Effector CD4-positive, alpha-beta T cell (primary cell): ENCODE measurements around the gene H2AZ2.
"Not testable (repeated sequence)": the region's sequence is repeated elsewhere in the genome, so short reads cannot be mapped to it uniquely, and the experiment has no call there.

ENCODE experiments used
- DNase-seq: peaks from one replicate; pipeline ENCODE4 v3.0.0-alpha.2; 2020
- total RNA-seq: gene quantifications from one replicate; lab custom pipeline; 2026; lab: John Stamatoyannopoulos, UW

H2AZ2 gene
- 203 reads per million, percentile 92 among the genes with 10 or more reads in this experiment for total RNA-seq

DNA sequence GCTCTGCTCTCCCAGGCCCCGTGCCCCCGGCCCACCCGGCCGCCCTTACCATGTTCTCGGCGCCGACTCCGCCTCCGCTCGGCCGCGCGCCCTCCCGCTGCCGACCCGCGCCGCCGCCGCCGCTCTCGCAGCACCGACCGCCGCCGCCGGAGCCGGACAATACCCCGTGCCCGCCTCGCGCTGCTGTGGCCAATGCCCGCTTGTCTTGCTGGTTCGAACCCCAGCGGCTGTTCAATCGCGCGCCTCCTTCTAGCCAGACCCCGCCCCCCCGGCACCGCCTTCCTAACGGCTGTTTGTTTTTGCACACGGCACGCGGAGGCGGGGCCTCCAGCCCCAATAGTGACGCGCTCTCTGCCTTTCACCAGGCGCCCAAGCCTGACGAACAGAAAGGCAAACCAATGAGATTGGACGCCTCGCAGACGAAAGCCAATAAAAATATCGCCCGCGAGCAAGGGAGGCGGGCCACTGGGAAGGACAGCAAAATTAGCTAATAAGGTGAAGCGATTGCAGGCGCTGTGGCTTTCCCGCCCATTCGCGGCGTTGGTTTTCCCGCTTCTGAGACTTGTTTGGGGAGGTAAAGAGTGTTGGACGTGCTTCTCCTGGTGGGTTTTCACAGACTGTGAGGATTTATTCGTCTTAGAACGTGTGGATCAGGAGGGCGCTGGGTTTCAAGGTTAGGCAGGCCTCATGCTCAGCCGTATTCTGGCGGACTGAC, at the start of gene H2AZ2:
Gene H2AZ2, minus strand, starts transcription at position 168 of the 715 bp plus-strand sequence. Its CDS starts 116 bp downstream, at position 52.
- peak; percentile 99 for DNase-seq

DNA sequence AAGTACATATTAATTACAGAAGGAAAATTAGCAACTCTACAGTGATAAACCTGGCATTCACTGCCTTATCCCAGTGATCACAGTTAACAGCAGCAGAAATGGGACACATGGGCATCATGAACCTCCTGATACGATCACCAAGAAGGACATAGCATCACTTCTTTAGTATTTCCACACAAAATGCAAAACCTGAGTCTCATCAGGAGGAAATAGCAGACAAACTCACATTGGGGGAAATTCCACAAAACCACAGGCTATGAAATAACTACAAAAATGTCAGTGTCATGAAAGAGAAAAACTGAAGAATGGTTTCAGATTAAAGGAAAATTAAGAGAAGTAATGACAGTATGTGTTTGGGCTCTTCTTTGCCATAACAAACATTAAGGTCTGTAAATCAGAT, 49.4 kb upstream of the H2AZ2 start:
- no peak for DNase-seq

DNA sequence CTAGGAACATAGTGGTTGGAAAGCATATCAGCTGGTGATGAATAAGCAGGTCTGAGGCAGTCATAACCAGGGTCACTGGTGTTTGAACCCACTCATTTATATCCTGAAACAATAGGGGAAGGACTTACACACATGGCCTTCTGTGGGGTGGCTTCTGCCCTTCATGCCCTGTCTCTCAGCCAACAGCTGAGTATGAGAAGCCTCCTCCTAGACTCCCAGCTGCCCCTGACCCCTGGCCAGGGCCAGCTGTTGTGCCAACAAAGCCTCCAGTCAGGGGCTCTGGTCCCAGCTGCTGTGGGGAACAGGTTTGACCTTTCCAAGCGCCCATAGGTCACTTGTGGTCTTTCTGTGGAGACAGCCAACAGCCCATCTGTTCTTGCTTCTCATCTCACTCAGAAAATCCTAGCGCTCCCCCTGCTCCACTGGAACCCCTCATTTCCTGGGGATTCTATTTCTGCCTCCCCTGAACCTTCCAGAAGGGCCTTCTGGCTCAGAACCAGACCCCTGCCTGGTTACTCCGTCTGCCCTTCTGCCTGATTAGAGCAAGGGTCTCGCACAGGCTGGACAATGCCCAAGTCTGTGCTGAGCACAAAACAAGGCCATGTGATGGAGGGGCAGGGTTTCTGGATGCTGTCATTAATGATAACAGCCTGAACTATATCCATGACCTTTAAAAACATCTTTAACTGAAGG, 47.1 kb upstream of the H2AZ2 start:
- DNase-seq: no peak

DNA sequence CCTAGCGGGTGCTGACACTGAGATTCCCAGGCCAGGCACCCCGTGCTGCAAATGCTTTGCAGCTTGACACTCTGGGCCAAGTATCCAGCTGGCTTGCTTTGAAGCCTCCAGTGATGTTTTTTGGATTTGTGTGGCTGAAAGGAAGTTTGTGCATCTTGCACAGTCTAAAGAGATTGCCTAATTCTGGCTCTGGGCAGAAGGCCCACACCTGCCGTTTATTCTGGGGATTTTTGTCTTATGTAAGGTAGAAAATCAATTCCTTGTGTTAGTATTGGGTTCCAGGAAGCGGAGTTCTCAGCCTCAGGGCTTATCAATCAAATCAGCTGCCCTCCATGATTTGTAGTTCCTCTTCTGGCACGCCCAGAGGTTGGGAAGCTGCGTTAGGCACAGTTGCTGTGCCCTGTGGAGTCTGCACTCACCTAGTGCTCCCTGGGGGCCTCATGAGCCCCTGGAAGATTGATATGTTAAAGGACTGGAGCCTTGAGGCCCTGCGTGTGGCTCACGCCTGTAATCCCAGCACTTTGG, 45.9 kb upstream of the H2AZ2 start:
- no peak for DNase-seq

DNA sequence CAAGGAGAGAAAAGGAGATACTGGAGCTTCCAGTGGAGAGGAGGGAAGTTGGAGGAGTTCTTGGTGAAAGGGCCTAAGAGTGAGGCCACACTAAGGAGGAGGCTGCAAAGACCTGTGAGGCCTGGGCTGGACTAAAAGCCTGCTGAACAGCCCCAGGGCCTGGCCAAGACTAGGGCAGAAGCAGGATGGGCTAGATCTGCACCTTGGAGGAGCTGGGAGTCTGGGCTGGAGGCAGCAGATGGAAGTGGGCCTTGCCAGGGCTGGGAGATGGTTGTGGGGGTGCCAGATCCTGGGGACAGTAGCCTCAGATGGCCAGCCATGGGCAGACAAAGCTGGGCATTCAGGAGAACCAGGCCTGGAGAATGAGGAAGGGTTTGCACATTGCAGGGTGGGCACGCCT, 43.9 kb upstream of the H2AZ2 start:
- no peak for DNase-seq

DNA sequence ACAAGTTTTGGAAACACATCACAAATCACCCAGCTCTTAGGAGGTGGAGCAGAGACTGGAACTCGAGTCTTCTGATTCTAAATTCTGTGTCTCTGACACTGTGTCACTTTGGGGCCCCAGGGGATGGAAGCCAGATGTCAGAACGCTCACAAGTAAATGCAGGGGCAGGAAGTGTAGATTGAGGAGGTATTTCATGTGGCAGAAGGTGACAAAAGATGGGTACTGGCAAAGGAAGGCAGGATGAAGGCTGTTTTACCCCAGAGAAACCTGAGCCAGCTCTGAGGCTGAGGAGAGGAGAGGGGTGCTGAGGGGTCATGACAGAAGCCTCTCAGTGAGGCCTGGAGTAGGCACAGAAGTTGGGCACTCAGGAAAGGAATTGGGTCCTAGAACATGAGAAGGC, 43.5 kb upstream of the H2AZ2 start:
- peak; percentile 18 for DNase-seq

DNA sequence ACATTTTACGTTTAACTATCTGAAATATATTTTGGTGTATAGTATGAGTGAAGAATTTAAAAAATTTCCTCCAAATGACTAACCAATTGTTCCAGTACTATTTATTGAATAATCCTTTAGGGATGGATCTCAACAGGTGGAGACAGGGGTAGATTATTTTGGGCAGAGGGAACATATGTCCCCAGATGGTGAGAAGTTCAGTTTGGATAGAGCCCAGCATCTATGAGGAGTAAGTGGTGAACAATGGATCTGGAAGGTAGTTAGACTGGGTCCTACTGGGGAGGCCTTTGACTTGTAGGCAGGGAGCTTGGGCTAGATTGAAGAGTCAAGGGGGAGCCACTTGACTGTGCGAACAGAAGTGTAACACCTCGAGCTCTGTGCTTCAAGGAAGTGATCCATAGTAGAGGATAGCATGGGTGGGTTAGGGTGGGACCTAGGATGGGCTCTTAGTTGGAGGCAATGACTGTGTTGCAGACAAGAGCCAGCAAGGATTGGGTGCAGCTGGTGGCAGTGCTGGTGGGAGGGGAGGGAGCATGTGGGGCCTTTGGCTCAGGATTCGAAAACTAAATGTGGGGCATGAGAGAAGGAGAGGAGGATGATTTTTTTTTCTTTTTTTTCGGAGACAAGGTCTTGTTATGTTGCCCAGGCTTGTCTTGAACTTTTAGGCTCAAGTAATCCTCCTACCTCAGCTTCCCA, 41.3 kb upstream of the H2AZ2 start:
- no peak for DNase-seq

DNA sequence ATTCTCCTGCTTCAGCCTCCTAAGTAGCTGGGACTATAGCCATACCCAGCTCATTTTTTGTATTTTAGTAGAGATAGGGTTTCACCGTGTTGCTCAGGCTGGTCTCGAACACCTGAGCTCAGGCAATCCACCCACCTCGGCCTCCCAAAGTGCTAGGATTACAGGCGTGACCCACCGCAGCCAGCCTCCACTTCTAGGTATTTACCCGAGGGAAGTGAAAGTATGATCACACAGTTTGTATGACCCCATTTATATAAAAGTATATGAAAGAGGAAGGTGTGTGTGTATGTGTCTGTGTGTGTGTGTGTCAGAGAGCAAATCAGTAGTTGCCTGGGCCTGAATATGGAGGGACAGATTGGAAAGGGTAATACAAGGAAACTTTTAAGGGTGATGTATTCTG, 39.4 kb upstream of the H2AZ2 start:
- no peak for DNase-seq

DNA sequence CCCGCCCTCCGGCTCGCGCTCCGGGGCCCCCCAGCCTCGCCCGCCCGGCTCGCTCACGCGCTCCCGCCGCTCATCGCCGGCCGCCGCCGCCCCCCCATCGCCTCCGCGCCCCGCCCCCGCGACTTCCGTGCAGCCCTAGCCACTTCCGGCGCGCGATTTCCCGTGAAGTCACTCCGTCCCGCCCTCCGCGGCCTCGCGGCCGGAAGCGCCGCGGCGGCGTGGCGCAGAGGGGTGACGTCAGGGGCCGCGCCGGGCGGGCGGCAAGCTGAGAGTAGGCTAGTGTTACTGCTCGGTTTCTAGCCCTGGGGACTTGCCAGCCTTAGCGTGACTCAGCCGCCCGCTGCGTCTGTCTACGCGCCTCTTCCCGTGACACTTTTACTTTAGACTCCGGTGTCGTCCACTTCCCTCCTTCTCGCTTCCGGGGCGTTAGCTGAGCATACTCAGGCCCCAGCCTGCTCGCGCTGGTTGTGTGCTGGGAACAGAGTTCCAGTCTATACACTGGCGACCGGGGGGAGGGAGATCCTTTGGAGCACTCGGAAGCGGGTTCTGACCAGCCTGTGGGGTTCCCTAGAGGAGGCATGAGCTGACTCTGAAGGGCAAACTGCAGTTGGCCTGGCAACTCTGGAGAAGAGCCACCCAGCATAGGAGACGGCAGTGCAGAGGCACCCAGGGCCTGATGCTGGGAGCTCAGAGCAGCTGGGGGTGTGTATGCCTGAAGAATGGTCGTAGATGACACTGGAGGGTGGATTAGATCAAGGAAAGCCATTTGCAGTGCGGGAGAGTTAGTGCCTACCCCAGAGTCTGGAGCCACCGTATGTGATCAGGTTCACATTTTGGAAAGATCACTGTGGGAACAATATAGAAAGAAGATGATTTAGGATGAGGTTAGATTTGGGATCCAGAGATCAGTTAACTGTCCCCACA, 37.8 kb upstream of the H2AZ2 start, which contains the start of gene PURB:
Gene PURB, minus strand, starts transcription at position 137 of the 924 bp plus-strand sequence. CDS start 182 bp downstream, outside the sequence.
- peak; percentile 96 for DNase-seq

DNA sequence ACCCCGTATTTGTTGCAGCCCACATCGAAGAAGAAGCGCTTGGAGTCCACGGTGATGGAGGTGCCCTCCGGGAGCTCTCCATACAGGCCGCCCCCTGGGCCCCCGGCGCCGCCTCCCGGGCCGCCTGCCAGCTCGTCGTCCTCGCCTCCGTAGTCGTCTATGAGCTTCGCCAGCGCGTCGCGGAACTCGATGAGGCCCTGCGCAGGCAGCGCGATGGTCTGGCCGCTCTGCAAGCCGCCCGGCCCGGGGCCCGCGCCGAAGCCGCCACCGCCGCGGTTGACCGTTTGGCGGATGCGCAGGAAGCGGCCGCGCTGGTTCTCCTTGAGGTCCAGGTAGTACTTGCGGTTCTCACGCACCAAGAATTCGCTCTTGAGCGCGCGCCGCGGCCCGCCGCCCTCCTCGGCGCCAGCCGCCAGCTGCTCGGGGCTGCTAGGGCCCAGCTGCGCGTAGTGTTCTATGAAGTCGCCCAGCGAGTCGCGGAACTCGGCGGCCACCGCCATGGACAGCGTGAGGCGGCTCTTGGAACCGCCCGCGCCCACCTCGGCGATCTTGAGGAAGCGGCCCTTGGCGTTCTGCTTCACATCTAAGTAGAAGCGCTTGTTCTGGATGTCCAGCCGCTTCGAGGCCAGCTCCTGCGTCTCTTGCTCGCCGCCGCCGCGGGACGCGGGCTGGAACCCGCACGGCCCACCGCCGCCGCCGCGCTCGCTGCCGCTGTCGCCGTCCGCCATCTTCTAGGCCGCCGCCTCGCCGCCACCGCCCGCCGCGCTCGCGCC, 36.9 kb upstream of the H2AZ2 start:
- peak; percentile 38 for DNase-seq

DNA sequence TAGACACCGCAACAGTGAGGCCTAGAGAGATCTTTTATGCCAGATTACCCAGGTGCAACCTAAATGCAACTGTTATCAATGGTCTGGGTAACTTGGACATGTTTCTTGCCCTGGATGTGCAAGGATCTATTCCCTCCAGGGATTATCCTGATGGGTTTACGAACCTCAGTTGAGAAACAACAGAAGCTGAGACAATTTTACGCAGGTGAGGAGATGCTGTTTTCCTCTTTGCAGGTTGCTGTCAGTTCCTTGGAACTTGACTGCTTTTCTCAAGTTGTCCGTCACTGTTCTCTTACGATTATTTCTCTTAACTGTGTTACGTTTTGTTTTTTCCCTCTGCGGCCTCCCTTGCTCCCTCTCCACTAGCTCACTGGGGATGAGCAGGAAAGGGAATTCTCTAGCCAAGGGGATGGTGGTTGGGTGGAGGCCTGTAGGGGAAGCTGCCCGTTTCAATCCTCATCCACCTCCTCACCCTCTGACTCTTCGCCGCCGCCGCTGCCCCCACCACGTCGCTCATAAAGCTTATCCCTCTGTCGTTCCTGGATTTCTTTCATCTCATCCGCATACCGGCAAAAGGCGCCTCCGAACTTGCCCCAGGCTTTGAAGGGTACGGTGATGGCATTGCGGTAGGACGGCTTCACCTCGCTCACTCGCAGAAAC, 36.2 kb upstream of the H2AZ2 start:
- DNase-seq: no peak

DNA sequence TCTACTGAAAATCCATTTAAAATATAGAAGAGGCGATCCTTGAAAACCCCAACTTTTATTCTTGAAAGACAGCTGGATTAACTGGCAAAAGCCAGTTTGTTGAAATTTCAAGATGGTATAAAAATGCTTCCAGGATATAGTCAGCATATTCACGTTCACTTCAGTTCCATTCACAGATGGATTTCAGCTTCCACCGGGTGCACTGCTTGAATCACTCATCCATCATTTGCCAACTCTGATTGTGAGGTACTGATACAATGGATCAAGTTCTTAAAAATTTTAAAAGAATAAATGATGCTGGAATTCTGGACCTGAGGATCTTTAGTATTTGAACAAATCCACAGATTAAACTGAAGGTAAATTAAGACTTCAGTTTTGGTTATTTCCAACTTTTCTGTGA, 35.0 kb upstream of the H2AZ2 start:
- no peak for DNase-seq

DNA sequence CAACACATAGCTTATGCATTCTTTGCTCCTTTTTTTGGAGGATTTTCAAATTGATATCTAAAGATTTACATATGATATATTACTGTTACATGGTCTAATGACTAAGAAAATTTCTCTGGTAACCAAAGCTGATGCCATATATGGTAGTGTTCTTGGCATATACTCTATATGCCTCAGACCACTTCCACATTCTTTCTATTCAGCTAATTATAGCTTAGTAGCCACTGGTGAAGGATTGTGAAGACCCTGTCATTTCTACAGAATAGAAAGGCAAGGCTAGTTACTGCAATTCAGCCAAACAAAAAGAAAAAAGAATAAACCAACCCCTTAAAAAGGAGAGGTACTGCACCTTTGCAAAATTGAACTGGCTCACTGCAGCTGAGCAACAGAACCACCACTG, 33.7 kb upstream of the H2AZ2 start:
- no peak for DNase-seq

DNA sequence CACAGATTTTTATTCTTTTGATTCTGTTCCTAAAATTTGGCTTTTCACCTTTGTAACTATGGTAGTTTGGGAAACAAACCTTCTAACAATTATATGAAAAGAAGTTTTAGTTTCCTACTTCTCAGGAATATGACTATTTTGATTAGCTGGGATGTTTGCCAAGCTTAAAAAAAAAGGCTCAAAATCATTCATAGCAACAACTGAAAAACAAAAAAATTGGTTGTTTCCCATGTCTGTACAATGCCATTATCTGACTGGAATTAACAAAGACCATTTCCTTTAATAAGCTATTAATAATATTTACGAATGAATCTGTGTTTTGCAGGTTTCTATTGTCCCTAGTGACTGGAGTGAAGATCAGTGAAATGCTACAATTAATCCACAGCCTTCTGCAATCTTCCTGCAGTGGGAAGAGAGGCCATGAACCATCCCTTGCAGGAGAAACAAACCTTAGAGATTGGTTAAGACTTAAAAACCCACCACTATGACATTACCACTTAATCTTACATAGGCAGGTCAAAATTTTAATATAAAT, 33.2 kb upstream of the H2AZ2 start:
- no peak for DNase-seq

DNA sequence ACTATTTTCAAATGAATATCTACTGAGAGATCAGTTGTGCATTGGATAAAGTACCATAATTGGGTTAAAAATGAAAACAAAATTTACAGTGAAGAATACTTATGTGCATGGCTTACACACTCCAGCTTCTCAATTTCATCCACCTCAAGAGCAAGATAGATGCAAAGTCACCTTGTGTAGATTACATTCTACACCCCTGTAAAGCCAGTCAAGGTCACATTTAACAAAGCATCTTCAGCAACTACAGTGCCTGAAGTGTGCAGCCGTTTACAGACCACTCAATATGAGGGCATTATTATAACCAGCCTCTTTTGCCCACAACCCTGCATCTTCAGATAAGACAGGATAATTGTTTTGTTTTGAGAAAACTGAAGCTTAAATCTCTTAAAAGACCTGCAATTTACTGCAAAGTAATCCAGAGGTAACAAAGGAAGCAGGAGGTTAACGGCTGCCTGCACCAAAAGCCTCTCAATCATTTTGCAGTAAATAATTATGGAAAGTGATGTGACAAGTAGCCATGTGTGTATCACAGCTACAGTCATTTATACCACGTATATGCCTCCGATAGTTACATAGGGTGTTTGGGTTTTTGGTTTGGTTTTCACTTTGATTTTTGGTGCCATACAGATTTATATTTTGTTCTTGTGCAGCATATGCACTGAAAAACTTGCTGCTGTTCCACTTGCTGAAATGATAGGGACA, 32.6 kb upstream of the H2AZ2 start:
- no peak for DNase-seq

DNA sequence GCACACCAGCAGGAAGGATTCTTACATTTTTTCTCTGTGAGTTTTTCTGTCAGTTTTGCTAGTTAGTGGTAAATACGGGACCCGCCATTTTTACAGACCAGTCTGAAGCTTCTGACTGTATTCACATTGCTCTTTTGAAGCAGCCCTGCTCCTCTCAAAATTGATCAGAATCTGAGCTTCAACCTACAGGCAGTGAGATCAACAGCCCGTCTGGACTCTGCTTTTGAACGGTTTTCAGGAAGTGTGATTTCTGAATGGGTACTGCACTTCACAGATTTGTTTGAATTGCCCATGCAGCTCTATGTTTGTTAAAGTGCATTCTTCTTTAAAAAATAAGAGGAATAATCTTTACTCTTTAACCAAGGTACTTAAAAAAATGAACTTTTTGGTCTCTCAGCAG, 28.5 kb upstream of the H2AZ2 start:
- no peak for DNase-seq

DNA sequence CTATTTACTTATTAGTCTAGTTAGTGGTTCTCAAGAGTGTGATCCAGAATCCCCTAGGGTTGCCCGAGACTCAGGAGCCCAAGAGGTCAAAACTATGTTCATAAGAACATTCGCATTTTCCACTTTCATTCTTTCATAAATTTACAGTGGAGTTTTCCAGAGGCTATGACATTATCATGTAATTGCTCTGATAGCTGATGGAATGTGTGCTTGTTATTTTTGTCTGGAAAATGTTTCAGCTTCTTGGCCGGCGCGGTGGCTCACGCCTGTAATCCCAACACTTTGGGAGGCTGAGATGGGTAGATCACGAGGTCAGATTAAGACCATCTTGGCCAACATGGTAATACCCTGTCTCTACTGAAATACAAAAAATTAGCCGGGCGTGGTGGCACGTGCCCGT, 27.4 kb upstream of the H2AZ2 start:
- DNase-seq: no peak

DNA sequence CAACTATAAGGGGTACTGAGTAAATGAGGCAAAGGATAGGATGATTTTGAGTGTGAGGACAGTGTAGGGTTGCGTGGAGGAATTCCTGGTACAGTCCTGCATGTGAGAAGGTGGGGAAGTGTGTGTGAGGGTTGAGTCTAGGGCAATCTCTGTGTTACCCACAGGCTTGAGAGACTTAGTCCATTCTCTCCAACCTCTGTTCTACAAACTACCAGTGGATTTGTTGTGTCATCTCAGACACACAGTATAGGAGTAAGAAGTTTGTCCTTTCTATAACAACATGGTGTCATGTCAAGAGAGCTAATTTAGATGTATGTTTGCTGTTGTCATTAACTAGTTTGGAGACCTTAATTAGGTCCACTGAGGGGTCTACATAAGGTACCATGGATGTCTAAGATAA, 24.9 kb upstream of the H2AZ2 start:
- DNase-seq: no peak

DNA sequence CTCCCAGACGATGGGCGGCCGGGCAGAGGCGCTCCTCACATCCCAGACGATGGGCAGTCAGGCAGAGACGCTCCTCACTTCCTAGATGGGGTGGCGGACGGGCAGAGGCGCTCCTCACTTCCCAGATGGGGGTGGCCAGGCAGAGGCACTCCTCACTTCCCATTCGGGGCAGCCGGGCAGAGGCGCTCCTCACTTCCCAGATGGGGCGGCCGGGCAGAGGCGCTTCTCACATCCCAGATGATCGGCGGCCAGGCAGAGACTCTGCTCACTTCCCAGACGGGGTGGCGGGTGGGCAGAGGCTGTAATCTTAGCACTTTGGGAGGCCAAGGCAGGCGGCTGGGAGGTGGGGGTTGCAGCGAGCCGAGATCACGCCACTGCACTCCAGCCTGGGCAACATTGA, 24.0 kb upstream of the H2AZ2 start:
- DNase-seq: not testable (repeated sequence)

DNA sequence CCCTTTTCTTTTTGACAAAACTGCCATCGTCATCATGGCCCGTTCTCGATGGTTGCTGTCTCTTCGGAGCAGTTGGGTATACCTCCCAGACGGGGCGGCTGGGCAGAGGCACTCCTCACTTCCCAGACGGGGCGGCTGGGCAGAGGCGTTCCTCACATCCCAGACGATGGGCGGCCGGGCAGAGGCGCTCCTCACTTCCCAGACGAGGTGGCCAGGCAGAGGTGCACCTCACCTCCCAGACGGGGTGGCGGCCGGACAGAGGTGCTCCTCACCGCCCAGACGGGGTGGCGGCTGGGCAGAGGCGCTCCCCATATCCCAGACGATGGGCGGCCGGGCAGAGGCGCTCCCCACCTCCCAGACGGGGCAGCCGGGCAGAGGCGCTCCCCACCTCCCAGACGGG, 22.9 kb upstream of the H2AZ2 start:
- DNase-seq: not testable (repeated sequence)
